HepG2 (cell line): ENCODE results near the gene CNNM1. TPM values are rescaled to one million over a fixed set of nuclear protein-coding genes. Genes with fewer than 3 reads are reported as not detected.

ENCODE experiments used
- CEBPG ChIP-seq: IDR thresholded peaks from 2 replicates; pipeline ENCODE4 v1.6.1; 2016
- CENPT ChIP-seq: sonication (generic); formaldehyde crosslinking; IDR thresholded peaks from 2 replicates; pipeline ENCODE4 v1.8.0; 2022; ENCODE audit warnings: low read depth, mild to moderate bottlenecking, moderate library complexity, missing genetic modification reagents
- FLYWCH1 ChIP-seq: sonication (generic); formaldehyde crosslinking; IDR thresholded peaks from 2 replicates; pipeline ENCODE4 v1.8.1; 2023; ENCODE audit warnings: mild to moderate bottlenecking, missing genetic modification reagents
- MEIS2 ChIP-seq: sonication (generic); formaldehyde crosslinking; IDR thresholded peaks from 2 replicates; pipeline ENCODE4 v1.9.0; 2021; ENCODE audit warnings: mild to moderate bottlenecking, missing genetic modification reagents
- MIER3 ChIP-seq: IDR thresholded peaks from 2 replicates; pipeline ENCODE4 v1.6.1; 2016; ENCODE audit warnings: missing compliant biosample characterization, borderline replicate concordance
- ZBTB7B ChIP-seq: sonication (generic); formaldehyde crosslinking; IDR thresholded peaks from 2 replicates; pipeline ENCODE4 v1.4.0; 2020; ENCODE audit warnings: missing genetic modification reagents
- ZFP36L2 ChIP-seq: sonication (generic); formaldehyde crosslinking; IDR thresholded peaks from 2 replicates; pipeline ENCODE4 v1.4.0; 2020; ENCODE audit warnings: missing genetic modification reagents
- ZNF335 ChIP-seq: sonication (generic); formaldehyde crosslinking; IDR thresholded peaks from 2 replicates; pipeline ENCODE4 v1.4.0; 2020; ENCODE audit warnings: missing genetic modification reagents
- ZNF607 ChIP-seq: sonication (generic); formaldehyde crosslinking; IDR thresholded peaks from 2 replicates; pipeline ENCODE4 v1.5.1; 2020; ENCODE audit warnings: missing genetic modification reagents, mild to moderate bottlenecking, borderline replicate concordance
- polyA plus RNA-seq, 8 experiments: library from polyadenylated mRNA; depleted of rRNA in 3 of 8; stranded (reverse) in 7 of 8; unstranded in 1 of 8; fragments of >200 nt; fragmentation: Illumina TruSeq in 4 of 8; extraction: Trizol in 4 of 8; gene quantifications; 2 replicates each; pipeline versions ENCODE4 v1.2.1 to v1.2.3, GENCODE V29; 2011 to 2016; ENCODE audit warnings: low read depth in 4 of 8, missing spikeins in 1 of 8, mixed read lengths in 1 of 8; ENCODE audit not compliant: insufficient read depth in 1 of 8
- total RNA-seq, 5 experiments: library from RNA; depleted of rRNA; stranded (reverse); fragments of >200 nt; fragmentation: Illumina TruSeq; extraction: Trizol; gene quantifications; 2 replicates each; pipeline ENCODE4 v1.2.3, GENCODE V29; 2016; ENCODE audit warnings: low read depth in 1 of 5
- TF ChIP-seq, protein P1 (sequence below), 2 experiments: sonication (generic) in 1 of 2; formaldehyde crosslinking in 1 of 2; IDR thresholded peaks; 2 replicates each; pipeline versions ENCODE4 v1.6.1 to v1.9.0; 2014 to 2022; ENCODE audit warnings: antibody characterized with exemption in 1 of 2, borderline replicate concordance in 1 of 2, inconsistent platforms in 1 of 2, low read depth in 1 of 2, missing genetic modification reagents in 1 of 2
- TF ChIP-seq, protein P2 (sequence below): sonication (generic); formaldehyde crosslinking; IDR thresholded peaks from 2 replicates; pipeline ENCODE4 v1.9.0; 2021; ENCODE audit warnings: mild to moderate bottlenecking, missing genetic modification reagents
- TF ChIP-seq, protein P3 (sequence below): sonication (generic); formaldehyde crosslinking; IDR thresholded peaks from 2 replicates; pipeline ENCODE4 v1.8.0; 2022; ENCODE audit warnings: missing genetic modification reagents, mild to moderate bottlenecking, borderline replicate concordance
- TF ChIP-seq, protein P4 (sequence below): sonication (generic); formaldehyde crosslinking; IDR thresholded peaks from 2 replicates; pipeline ENCODE4 v1.8.1; 2023; ENCODE audit warnings: missing genetic modification reagents, inconsistent platforms, borderline replicate concordance

Gene CNNM1
- total and polyA plus RNA-seq, 2 of the 13 experiments (the other 11 are each of a cell fraction or from before 2014, with no cell fraction given) = 4.3 to 9.6 TPM

DNA sequence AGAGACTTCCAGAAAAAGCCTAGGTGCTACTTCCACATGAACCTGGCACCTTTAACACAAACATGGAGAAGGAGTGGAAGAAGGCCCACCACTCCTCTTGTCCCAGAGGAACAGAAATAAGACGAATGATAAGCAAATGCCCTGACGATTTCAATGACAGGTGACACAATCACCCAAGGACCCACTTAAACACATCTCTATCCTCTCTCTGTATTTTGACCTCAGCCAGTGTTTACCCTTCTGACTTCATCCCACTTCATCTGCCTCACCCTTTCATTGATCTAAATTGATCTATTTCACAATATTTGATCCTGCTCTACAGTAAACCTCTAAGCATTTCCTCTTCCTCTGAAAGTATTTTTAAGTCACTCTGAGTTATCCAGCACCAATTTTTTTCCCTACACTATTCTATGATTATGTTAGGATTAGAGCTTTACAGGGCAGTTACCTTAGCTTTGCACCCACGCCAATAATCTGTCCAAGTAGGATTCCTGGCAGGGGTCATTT, 92.1 kb downstream of the CNNM1 start (continued):
- no peak for TF ChIP-seq CENPT
- peak; percentile 62 for TF ChIP-seq ZBTB7B (CRISPR knock-in tag)
- no peak for TF ChIP-seq ZFP36L2 (CRISPR knock-in tag)
- TF ChIP-seq, protein P1, sequence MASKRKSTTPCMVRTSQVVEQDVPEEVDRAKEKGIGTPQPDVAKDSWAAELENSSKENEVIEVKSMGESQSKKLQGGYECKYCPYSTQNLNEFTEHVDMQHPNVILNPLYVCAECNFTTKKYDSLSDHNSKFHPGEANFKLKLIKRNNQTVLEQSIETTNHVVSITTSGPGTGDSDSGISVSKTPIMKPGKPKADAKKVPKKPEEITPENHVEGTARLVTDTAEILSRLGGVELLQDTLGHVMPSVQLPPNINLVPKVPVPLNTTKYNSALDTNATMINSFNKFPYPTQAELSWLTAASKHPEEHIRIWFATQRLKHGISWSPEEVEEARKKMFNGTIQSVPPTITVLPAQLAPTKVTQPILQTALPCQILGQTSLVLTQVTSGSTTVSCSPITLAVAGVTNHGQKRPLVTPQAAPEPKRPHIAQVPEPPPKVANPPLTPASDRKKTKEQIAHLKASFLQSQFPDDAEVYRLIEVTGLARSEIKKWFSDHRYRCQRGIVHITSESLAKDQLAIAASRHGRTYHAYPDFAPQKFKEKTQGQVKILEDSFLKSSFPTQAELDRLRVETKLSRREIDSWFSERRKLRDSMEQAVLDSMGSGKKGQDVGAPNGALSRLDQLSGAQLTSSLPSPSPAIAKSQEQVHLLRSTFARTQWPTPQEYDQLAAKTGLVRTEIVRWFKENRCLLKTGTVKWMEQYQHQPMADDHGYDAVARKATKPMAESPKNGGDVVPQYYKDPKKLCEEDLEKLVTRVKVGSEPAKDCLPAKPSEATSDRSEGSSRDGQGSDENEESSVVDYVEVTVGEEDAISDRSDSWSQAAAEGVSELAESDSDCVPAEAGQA (IDR thresholded peaks at IDR 0.05; ENCODE audit: low read depth) = no peak
- TF ChIP-seq, protein P1 (CRISPR knock-in tag; IDR thresholded peaks at IDR 0.05; ENCODE audit: borderline replicate concordance) = no peak
- 0 out of 2 replicates have a peak, but pooled peaks have one; percentile 45 for TF ChIP-seq ZNF335 (CRISPR knock-in tag)
- 0 out of 2 replicates have a peak, but pooled peaks have one; percentile 27 for TF ChIP-seq ZNF607
- TF ChIP-seq MEIS2 (CRISPR knock-in tag) = peak; percentile 78
- TF ChIP-seq CEBPG (CRISPR knock-in tag) = peak; percentile 92
- TF ChIP-seq, protein P2, sequence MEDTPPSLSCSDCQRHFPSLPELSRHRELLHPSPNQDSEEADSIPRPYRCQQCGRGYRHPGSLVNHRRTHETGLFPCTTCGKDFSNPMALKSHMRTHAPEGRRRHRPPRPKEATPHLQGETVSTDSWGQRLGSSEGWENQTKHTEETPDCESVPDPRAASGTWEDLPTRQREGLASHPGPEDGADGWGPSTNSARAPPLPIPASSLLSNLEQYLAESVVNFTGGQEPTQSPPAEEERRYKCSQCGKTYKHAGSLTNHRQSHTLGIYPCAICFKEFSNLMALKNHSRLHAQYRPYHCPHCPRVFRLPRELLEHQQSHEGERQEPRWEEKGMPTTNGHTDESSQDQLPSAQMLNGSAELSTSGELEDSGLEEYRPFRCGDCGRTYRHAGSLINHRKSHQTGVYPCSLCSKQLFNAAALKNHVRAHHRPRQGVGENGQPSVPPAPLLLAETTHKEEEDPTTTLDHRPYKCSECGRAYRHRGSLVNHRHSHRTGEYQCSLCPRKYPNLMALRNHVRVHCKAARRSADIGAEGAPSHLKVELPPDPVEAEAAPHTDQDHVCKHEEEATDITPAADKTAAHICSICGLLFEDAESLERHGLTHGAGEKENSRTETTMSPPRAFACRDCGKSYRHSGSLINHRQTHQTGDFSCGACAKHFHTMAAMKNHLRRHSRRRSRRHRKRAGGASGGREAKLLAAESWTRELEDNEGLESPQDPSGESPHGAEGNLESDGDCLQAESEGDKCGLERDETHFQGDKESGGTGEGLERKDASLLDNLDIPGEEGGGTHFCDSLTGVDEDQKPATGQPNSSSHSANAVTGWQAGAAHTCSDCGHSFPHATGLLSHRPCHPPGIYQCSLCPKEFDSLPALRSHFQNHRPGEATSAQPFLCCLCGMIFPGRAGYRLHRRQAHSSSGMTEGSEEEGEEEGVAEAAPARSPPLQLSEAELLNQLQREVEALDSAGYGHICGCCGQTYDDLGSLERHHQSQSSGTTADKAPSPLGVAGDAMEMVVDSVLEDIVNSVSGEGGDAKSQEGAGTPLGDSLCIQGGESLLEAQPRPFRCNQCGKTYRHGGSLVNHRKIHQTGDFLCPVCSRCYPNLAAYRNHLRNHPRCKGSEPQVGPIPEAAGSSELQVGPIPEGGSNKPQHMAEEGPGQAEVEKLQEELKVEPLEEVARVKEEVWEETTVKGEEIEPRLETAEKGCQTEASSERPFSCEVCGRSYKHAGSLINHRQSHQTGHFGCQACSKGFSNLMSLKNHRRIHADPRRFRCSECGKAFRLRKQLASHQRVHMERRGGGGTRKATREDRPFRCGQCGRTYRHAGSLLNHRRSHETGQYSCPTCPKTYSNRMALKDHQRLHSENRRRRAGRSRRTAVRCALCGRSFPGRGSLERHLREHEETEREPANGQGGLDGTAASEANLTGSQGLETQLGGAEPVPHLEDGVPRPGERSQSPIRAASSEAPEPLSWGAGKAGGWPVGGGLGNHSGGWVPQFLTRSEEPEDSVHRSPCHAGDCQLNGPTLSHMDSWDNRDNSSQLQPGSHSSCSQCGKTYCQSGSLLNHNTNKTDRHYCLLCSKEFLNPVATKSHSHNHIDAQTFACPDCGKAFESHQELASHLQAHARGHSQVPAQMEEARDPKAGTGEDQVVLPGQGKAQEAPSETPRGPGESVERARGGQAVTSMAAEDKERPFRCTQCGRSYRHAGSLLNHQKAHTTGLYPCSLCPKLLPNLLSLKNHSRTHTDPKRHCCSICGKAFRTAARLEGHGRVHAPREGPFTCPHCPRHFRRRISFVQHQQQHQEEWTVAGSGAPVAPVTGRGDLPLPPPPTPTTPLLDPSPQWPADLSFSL (CRISPR knock-in tag) = no peak
- TF ChIP-seq MIER3 = peak; percentile 86
- TF ChIP-seq, protein P3, sequence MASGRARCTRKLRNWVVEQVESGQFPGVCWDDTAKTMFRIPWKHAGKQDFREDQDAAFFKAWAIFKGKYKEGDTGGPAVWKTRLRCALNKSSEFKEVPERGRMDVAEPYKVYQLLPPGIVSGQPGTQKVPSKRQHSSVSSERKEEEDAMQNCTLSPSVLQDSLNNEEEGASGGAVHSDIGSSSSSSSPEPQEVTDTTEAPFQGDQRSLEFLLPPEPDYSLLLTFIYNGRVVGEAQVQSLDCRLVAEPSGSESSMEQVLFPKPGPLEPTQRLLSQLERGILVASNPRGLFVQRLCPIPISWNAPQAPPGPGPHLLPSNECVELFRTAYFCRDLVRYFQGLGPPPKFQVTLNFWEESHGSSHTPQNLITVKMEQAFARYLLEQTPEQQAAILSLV (CRISPR knock-in tag) = no peak
- TF ChIP-seq, protein P4, sequence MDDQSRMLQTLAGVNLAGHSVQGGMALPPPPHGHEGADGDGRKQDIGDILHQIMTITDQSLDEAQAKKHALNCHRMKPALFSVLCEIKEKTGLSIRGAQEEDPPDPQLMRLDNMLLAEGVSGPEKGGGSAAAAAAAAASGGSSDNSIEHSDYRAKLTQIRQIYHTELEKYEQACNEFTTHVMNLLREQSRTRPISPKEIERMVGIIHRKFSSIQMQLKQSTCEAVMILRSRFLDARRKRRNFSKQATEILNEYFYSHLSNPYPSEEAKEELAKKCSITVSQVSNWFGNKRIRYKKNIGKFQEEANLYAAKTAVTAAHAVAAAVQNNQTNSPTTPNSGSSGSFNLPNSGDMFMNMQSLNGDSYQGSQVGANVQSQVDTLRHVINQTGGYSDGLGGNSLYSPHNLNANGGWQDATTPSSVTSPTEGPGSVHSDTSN (CRISPR knock-in tag) = no peak
- no peak for TF ChIP-seq FLYWCH1 (CRISPR knock-in tag)
